Measurements from ENCODE around the gene PAPOLB. TPM values are rescaled to one million over a fixed set of nuclear protein-coding genes. Genes with fewer than 3 reads are reported as not detected.

The PAPOLB gene
- total RNA-seq, 1 donor from 2014 or later = 0.13 TPM

DNA sequence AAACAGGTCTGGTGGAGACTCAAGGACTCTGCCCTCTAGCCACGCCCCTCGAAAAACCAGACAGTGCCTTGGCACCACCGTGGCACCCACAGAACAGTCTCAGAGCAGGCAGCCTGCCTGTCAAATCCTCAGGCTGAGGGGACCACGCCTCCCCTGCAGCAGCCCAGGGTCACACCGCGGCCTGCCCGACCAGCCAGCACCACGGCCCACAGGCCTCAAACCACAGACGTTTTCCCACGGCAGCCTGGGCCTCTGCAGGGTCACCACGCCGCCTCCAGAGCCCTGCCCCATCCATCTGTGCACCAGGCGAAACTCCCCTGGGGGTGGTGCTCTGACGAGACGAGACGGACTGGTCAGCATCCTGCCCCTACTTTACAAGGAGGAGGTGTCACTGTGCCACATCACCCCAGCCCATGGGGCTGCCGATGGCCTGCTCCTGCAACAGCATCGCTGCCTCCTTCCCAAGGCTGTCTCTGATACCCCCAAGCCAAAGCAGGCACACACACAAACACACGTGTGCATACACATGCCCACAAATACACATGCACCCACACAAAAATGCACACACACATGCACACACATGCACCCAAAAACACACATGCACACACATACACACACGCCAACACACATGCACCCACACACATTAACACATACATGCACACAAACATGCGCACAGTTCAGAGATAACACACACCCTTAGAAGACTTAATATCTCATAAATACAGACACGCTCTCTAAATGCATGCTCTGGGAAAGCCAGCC lies 24.6 kb downstream of the PAPOLB start:
- Histone ChIP-seq H3K27me3 (ENCODE audit: control insufficient read depth, insufficient read depth, low read length) (peaks cover 13% of the 10 kb centered on the region), H3K36me3 (ENCODE audit: control insufficient read depth, insufficient read depth, low read length) (no peaks in the 10 kb centered on the region), H3K4me3 (ENCODE audit: low read depth, low read length) (no peak overlapping the region)
- TF ChIP-seq, protein P1, sequence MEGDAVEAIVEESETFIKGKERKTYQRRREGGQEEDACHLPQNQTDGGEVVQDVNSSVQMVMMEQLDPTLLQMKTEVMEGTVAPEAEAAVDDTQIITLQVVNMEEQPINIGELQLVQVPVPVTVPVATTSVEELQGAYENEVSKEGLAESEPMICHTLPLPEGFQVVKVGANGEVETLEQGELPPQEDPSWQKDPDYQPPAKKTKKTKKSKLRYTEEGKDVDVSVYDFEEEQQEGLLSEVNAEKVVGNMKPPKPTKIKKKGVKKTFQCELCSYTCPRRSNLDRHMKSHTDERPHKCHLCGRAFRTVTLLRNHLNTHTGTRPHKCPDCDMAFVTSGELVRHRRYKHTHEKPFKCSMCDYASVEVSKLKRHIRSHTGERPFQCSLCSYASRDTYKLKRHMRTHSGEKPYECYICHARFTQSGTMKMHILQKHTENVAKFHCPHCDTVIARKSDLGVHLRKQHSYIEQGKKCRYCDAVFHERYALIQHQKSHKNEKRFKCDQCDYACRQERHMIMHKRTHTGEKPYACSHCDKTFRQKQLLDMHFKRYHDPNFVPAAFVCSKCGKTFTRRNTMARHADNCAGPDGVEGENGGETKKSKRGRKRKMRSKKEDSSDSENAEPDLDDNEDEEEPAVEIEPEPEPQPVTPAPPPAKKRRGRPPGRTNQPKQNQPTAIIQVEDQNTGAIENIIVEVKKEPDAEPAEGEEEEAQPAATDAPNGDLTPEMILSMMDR (IDR thresholded peaks at IDR 0.05; ENCODE audit: insufficient read depth, low read length, poor library complexity, severe bottlenecking) = no peak
- DNase-seq (ENCODE audit: low read depth) = no peak

DNA sequence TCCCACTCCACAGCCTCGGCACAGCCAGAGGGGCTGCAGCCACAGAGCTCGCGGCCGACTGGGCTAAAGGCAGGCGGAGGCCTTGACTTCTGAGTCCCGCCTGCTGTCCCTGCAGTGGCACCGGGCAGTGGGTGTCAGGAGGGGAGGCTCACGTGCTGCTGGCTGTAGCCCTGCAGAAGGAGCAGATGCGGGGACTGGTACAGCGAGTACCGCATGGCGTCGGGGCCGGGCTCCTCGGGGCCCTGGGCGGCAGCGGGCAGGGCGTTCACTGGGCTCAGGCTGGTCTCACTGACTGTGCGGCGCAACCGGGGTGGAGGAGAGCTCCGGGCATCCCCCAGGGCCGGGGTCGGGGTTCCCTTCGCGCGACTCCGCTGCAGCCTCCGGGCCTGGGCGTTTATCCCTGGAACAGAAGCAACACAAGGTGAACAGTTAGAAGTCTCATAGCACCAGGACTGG lies 25.6 kb downstream of the PAPOLB start:
- TF ChIP-seq, protein P1 (IDR thresholded peaks at IDR 0.05; ENCODE audit: insufficient read depth, low read length, poor library complexity, severe bottlenecking) = no peak
- no peak for DNase-seq (ENCODE audit: low read depth)
- no peak overlapping the region for H3K4me3 ChIP-seq (ENCODE audit: low read depth, low read length)
- peaks cover 13% of the 10 kb centered on the region for H3K27me3 ChIP-seq (ENCODE audit: control insufficient read depth, insufficient read depth, low read length)
- no peaks in the 10 kb centered on the region for H3K36me3 ChIP-seq (ENCODE audit: control insufficient read depth, insufficient read depth, low read length)

DNA sequence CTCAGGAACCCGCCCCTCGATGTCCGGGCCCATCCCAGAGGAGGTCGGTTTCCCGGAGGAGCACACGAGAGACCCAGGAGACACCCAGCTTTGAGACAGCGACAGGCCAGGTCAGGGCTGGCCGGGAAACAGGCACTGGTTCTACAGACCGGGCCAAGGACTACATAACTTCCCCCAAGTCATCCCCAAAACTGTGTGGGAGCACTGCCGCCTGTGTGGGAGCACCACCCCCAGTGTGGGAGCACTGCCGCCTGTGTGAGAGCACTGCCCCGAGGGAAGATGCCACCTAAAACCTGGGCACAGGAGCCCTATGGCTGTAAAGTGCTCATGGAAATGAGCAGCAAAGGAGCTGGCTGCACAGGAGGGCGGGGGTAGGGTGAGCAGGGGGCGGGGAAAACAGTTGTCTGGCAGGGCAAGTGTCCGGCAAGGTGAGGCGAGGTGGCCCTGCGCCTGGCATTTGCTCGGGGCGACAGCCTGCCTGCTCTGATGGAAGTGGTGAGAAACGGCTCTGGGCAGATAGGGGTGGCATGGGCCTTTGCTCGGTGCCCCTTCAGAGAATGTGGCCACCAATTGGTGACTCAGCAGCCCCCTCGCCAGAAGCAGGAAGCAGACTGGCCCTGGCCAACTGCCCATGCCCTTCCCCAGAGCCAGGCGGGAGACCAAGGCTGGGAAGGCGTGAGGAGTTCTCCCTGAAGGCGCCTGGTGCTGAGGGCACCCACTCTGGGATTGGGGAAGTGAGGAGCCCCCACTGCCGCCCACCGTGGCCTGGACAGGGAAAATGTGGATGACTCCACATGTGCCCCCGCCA lies 26.2 kb downstream of the PAPOLB start:
- no peaks in the 10 kb centered on the region for H3K36me3 ChIP-seq (ENCODE audit: control insufficient read depth, insufficient read depth, low read length)
- H3K4me3 ChIP-seq (ENCODE audit: low read depth, low read length) = no peak overlapping the region
- H3K27me3 ChIP-seq (ENCODE audit: control insufficient read depth, insufficient read depth, low read length) = peaks cover 13% of the 10 kb centered on the region
- no peak for DNase-seq (ENCODE audit: low read depth)
- TF ChIP-seq, protein P1 (IDR thresholded peaks at IDR 0.05; ENCODE audit: insufficient read depth, low read length, poor library complexity, severe bottlenecking) = no peak

DNA sequence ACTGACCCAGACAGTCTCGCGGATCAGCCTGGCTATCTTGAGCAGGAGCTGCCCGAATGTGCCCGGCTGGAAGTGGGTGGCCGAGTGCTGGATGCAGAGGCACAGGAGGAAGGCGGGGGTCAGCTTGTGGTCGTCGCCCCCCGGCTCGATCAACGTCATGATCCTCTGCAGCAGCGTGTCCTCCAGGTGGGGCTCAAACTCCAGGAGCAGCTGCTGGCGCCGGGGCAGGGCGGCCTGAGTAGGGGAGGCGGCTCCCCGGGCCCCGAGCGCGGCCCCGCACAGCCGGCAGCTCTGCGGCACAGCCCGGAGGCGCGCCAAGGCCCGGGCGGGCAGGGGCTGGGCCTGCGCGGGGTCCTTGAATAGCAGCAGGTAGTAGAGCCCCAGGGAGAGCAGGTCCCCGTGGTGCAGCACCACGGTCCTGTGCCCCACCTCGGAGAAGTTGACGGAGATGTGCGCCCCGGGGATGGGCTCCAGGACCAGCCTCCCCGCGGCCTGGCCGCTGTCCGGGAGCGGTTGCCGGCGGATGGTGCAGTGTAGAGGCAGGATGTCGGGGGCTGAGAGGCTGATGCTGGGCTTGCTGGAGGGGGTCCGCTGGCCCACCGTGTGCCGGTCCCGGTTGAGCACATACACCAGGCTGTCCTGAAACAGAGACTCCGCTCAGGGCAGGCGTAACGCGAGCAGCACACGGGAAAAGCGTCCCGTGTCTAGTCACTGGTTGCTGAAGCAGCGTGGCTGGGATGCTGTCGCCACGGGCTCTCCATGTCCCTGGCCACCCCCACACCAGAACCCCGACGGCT lies 27.0 kb downstream of the PAPOLB start:
- TF ChIP-seq, protein P1 (IDR thresholded peaks at IDR 0.05; ENCODE audit: insufficient read depth, low read length, poor library complexity, severe bottlenecking) = no peak
- Histone ChIP-seq H3K36me3 (ENCODE audit: control insufficient read depth, insufficient read depth, low read length) (no peaks in the 10 kb centered on the region), H3K27me3 (ENCODE audit: control insufficient read depth, insufficient read depth, low read length) (peaks cover 13% of the 10 kb centered on the region), H3K4me3 (ENCODE audit: low read depth, low read length) (no peak overlapping the region)
- no peak for DNase-seq (ENCODE audit: low read depth)

DNA sequence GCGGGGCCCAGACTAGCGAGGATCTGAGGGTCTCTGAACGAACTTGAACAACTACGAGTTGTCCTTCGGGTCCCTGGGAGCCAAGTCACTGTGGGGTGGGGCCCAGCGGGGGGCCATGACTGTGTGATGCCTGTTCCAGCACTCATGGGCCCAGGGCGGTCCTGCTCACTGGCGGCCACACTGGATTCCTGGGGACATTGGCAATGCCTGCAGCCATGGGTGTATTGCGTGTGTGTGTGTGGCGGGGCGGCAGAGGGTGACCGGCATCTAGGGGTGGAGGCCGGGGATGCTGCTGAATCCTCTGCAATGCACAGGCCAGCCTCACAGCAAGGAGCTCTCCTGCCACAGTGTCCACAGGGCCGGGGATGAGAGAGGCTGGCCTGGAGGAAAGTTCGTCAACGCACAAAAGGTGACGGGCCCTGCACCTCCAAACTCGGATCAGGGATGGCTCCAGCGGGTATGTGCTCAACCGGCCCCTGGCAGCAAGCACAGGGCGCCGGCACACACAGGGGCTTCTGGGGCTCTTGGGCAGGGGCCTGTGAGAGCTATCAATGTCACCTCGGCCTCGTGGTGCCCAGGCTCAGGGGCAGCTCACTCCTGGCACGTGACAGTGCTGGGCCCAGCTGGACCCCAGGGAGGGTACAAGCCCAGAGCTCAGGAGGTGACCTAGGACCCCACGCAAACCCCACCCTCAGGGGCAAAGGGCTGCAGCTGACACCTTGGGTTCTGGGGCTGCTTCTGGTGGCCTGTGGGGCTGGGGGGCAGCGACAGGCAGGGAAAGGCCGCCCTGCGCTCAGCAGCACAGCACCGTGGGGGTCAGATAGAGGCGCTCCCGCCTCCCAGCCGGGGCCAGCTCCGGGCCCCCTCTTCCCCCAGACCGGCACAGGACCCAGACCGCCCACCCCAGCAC lies 27.9 kb downstream of the PAPOLB start:
- DNase-seq (ENCODE audit: low read depth) = no peak
- Histone ChIP-seq H3K27me3 (ENCODE audit: control insufficient read depth, insufficient read depth, low read length) (peaks cover 13% of the 10 kb centered on the region), H3K4me3 (ENCODE audit: low read depth, low read length) (no peak overlapping the region), H3K36me3 (ENCODE audit: control insufficient read depth, insufficient read depth, low read length) (no peaks in the 10 kb centered on the region)
- TF ChIP-seq, protein P1 (IDR thresholded peaks at IDR 0.05; ENCODE audit: insufficient read depth, low read length, poor library complexity, severe bottlenecking) = no peak
